Measurements from ENCODE around the gene JOSD1. TPM values are rescaled to one million over a fixed set of nuclear protein-coding genes. Genes with fewer than 3 reads are reported as not detected.

The JOSD1 gene
- total RNA-seq, 4 donors from 2014 or later = 47.5 to 67.0 (median 64.6) TPM

GRCh38 chr22:38736257-38736570 is 35.5 kb upstream of the JOSD1 start:
- Histone ChIP-seq H3K36me3 (peaks cover 5 to 86% of the 10 kb centered on the region in 2 donors), H3K4me1 (peaks cover 0 to 53% (median 26%) of the 10 kb centered on the region in 3 donors), H3K27ac (peak overlapping the region in 3 of 4 donors; percentile 31 to 85 (median 82)), H3K9me3 (no peaks in the 10 kb centered on the region), H3K27me3 (no peaks in the 10 kb centered on the region), H3K4me3 (no peak overlapping the region)
- TF ChIP-seq EP300 (IDR thresholded peaks at IDR 0.05) (no peak), POLR2AphosphoS5 (IDR thresholded peaks at IDR 0.05) (no peak), POLR2A (IDR thresholded peaks at IDR 0.05) (no peak)
- no peak for ATAC-seq
- 57 to 83% methylated on average over 1 of the region's 7 CpGs for WGBS, 2 donors (ENCODE audit: low coverage in 1 of 2)

DNA sequence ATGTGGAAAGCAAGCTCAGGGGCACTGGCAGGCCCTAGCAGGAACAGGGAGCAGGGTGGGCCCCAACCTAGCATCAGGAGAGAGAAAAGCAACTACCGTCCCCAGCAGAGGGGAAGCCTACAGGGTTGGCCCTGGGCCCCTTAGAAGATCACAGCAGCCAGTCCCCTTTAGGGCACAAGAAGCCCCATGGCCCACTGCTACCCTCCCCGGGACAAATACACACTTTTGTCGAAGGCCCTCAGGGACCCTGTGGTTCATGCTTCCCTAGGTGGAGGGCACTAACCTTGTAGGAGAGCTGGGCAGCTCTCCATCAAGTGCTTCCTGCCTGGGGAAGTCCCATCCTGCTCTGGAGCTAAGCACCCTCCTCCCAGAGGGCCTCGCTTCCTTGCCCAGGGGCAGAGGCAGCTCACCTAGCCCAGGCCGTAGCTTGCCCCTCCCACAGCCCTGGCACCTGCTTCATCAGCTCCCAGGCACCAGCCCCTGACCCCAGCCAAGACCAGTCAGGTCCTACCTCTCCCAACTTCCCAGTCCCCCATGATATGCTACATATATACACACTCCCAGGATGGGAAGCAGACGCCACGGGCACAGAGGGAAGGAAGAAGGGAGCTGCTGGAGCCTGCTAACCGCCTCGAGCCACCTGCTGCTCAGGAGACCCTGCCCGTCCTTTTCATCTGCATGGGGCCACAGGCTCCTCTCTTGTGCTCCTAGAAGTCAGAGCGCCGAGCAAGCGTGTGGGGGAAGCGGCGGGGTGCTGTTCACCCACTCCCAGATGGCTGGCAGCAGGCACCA is 34.9 kb upstream of the JOSD1 start:
- Histone ChIP-seq H3K4me1 (peaks cover 0 to 53% (median 26%) of the 10 kb centered on the region in 3 donors), H3K4me3 (no peak overlapping the region), H3K9me3 (no peaks in the 10 kb centered on the region), H3K27ac (peak overlapping the region in 3 of 4 donors; percentile 82 to 89 (median 85)), H3K27me3 (no peaks in the 10 kb centered on the region), H3K36me3 (peaks cover 5 to 86% of the 10 kb centered on the region in 2 donors)
- TF ChIP-seq CTCF (IDR thresholded peaks at IDR 0.05) = no peak
- no peak for TF ChIP-seq POLR2AphosphoS5 (IDR thresholded peaks at IDR 0.05)
- no peak for TF ChIP-seq POLR2A (IDR thresholded peaks at IDR 0.05)
- no peak for TF ChIP-seq EP300 (IDR thresholded peaks at IDR 0.05)
- no peak for ATAC-seq
- WGBS, 2 donors (ENCODE audit: low coverage in 1 of 2) = no CpG with 5 or more reads among the region's 15 CpGs

- TF ChIP-seq EP300 (IDR thresholded peaks at IDR 0.05) = no peak
- TF ChIP-seq POLR2A (IDR thresholded peaks at IDR 0.05) = no peak
- no peak for TF ChIP-seq POLR2AphosphoS5 (IDR thresholded peaks at IDR 0.05)
- TF ChIP-seq CTCF (IDR thresholded peaks at IDR 0.05) = no peak
- Histone ChIP-seq H3K27me3 (no peaks in the 10 kb centered on the region), H3K27ac (peak overlapping the region in 3 of 4 donors; percentile 82 to 89 (median 85)), H3K4me1 (peaks cover 0 to 53% (median 26%) of the 10 kb centered on the region in 3 donors), H3K4me3 (no peak overlapping the region), H3K9me3 (no peaks in the 10 kb centered on the region), H3K36me3 (peaks cover 2 to 86% of the 10 kb centered on the region in 2 donors)
- ATAC-seq = no peak
- WGBS, 2 donors (ENCODE audit: low coverage in 1 of 2) = 94 to 100% methylated on average over 1 to 3 of the region's 7 CpGs
These were observed 34.4 kb upstream of the JOSD1 start for GRCh38 chr22:38735126-38735464.

DNA sequence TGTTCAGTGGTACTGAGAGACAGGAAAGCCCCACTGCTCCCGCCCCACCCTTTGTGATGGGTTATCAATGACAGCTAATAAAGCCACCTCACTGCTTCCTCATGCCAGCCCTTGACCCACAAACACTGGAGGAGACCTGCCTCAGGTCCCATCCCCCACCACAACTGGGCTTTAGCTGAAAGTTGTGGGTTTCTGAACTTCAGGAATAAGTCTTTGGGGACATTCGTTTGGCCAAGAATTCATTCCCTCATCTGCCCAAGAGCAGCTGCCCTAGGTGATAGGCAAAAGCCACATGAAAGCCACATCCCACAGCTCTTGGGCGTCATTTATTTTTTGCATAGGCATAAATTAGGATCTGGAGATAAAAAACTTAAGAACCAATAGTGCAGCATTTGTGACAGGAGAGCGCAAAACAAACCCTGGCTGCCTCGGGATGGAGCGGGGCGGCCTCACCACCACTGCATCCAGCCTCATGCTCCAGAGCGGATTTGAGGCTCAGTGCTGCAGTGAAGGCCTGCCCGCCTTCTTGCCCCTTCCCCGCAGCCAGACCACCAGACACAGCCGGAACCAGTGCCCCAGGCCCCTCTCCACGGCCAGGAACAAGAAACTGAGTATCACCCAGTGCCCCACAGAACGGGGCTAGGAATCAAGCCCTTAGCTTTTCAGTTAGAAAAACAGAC is 33.8 kb upstream of the JOSD1 start:
- no peaks in the 10 kb centered on the region for H3K27me3 ChIP-seq
- no peak for ATAC-seq
- peaks cover 0 to 53% (median 26%) of the 10 kb centered on the region in 3 donors for H3K4me1 ChIP-seq
- peak overlapping the region; percentile 37 to 89 (median 84) for H3K27ac ChIP-seq
- H3K4me3 ChIP-seq = no peak overlapping the region
- no peaks in the 10 kb centered on the region for H3K9me3 ChIP-seq
- peaks cover 0 to 86% of the 10 kb centered on the region in 2 donors for H3K36me3 ChIP-seq
- no peak for TF ChIP-seq CTCF (IDR thresholded peaks at IDR 0.05)
- TF ChIP-seq EP300 (IDR thresholded peaks at IDR 0.05) = no peak
- WGBS, 2 donors (ENCODE audit: low coverage in 1 of 2) = 59 to 67% methylated on average over 1 to 3 of the region's 13 CpGs

DNA sequence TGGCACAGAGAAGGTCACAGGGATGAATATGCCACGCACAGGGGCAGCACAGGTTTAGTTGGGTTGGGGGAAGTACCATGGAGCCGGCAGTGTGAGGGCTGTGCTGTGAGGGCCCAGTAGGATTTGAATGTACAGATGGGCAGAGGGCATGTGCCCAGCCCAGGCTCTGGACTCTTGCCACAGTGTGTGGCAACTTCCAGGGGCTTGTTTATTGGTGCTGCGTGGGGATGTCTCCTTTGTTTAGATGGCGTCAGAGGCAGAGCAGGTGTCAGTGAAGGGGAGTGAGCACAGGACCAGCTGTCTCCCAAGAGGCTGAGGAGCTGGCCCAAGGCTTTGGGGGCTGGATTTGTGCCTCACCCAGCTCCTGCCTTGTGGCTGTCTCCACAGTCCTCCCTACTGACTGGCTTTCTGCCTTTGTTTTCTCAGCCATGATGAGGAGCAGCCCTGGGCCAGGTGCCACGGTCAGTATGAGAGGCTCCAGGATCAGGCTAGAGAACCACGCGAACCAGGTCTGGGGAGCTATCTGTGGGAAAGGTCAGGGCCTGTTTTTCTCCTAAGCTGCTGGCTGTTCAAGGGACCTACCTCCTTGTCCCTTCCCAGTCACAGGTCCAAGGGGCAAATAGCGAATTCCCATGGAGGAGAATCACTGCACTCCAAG is 33.1 kb upstream of the JOSD1 start:
- TF ChIP-seq POLR2A (IDR thresholded peaks at IDR 0.05) = no peak
- peak; percentile 81 for TF ChIP-seq POLR2AphosphoS5 (IDR thresholded peaks at IDR 0.05)
- no peak for TF ChIP-seq EP300 (IDR thresholded peaks at IDR 0.05)
- no peak for TF ChIP-seq CTCF (IDR thresholded peaks at IDR 0.05)
- Histone ChIP-seq H3K9me3 (no peaks in the 10 kb centered on the region), H3K4me3 (no peak overlapping the region), H3K27ac (peak overlapping the region; percentile 37 to 89 (median 84)), H3K36me3 (peaks cover 0 to 86% of the 10 kb centered on the region in 2 donors), H3K4me1 (peaks cover 0 to 53% (median 26%) of the 10 kb centered on the region in 3 donors), H3K27me3 (no peaks in the 10 kb centered on the region)
- ATAC-seq = peak; percentile 82
- 10 to 19% methylated on average over 2 to 3 of the region's 8 CpGs for WGBS, 2 donors (ENCODE audit: low coverage in 1 of 2)

Measured in gastroesophageal sphincter (tissue), 4 donors.